ENCODE measurements around the gene MARCKSL1. TPM values are rescaled to one million over a fixed set of nuclear protein-coding genes. Genes with fewer than 3 reads are reported as not detected.
"Not testable (repeated sequence)": the region's sequence is repeated elsewhere in the genome, so short reads cannot be mapped to it uniquely, and the experiment has no call there.

The MARCKSL1 gene
- total and polyA plus RNA-seq, 4 donors = 13.0 to 29.5 (median 18.4) TPM

- Histone ChIP-seq H3K4me3 (ENCODE audit: low read depth in 1 of 3, low read length in 3 of 3) (no peak overlapping the region), H3K27me3 (ENCODE audit: control insufficient read depth in 4 of 4, insufficient read depth in 4 of 4, low read length in 3 of 4) (no peaks in the 10 kb centered on the region), H3K9me3 (ENCODE audit: control insufficient read depth in 4 of 4, low read length in 3 of 4) (no peaks in the 10 kb centered on the region), H3K4me1 (ENCODE audit: control insufficient read depth in 4 of 4, insufficient read depth in 4 of 4, low read length in 3 of 4) (peaks cover 8 to 39% (median 24%) of the 10 kb centered on the region in 4 donors), H3K36me3 (ENCODE audit: control insufficient read depth in 4 of 4, insufficient read depth in 3 of 4, low read depth in 1 of 4, low read length in 3 of 4) (no peaks in the 10 kb centered on the region), H3K9ac (ENCODE audit: low read depth in 1 of 2, low read length in 2 of 2) (no peak overlapping the region), H3K27ac (ENCODE audit: low read depth in 1 of 2, low read length in 2 of 2) (no peak overlapping the region)
- TF ChIP-seq TAF1 (conservative IDR thresholded peaks at IDR 0.05) (no peak), YY1 (IDR thresholded peaks at IDR 0.05) (no peak), MAX (IDR thresholded peaks at IDR 0.05) (no peak), FOXA1 (IDR thresholded peaks at IDR 0.05) (no peak), EGR1 (IDR thresholded peaks at IDR 0.05; ENCODE audit: low read depth in 2 of 2) (no peak), NR2F2 (IDR thresholded peaks at IDR 0.05) (no peak), ATF3 (IDR thresholded peaks at IDR 0.05) (no peak), HNF4A (conservative IDR thresholded peaks at IDR 0.05) (no peak), FOXA2 (IDR thresholded peaks at IDR 0.05) (no peak), RXRA (IDR thresholded peaks at IDR 0.05) (no peak), HNF4G (IDR thresholded peaks at IDR 0.05) (no peak), RAD21 (IDR thresholded peaks at IDR 0.05) (no peak), SP1 (IDR thresholded peaks at IDR 0.05) (no peak), ZBTB33 (IDR thresholded peaks at IDR 0.05) (no peak)
- DNase-seq (ENCODE audit: low spot score) = no peak
- 98% methylated on average over 1 of the region's 1 CpG for WGBS
Measured at GRCh38 chr1:32356478-32356877, 20.4 kb upstream of the MARCKSL1 start.

GRCh38 chr1:32355778-32356177 is 19.7 kb upstream of the MARCKSL1 start:
- not testable (repeated sequence) for DNase-seq (ENCODE audit: low spot score)
- 94% methylated on average over 6 of the region's 6 CpGs for WGBS

GRCh38 chr1:32353886-32354570 is 18.0 kb upstream of the MARCKSL1 start:
- TF ChIP-seq RXRA (IDR thresholded peaks at IDR 0.05) (peak; percentile 66 to 73), NR2F2 (IDR thresholded peaks at IDR 0.05) (peak; percentile 99), SP1 (IDR thresholded peaks at IDR 0.05) (peak; percentile 73), EGR1 (IDR thresholded peaks at IDR 0.05; ENCODE audit: low read depth in 2 of 2) (peak; percentile 6 to 22), MAX (IDR thresholded peaks at IDR 0.05) (peak; percentile 39), REST (IDR thresholded peaks at IDR 0.05) (no peak), YY1 (IDR thresholded peaks at IDR 0.05) (no peak), RAD21 (IDR thresholded peaks at IDR 0.05) (peak; percentile 19 to 46)
- no peak for DNase-seq (ENCODE audit: low spot score)
- peaks cover 7 to 41% (median 24%) of the 10 kb centered on the region in 4 donors for H3K4me1 ChIP-seq (ENCODE audit: control insufficient read depth in 4 of 4, insufficient read depth in 4 of 4, low read length in 3 of 4)
- WGBS = 68% methylated on average over 2 of the region's 2 CpGs
- H3K4me3 ChIP-seq (ENCODE audit: low read depth in 1 of 3, low read length in 3 of 3) = no peak overlapping the region
- H3K27me3 ChIP-seq (ENCODE audit: control insufficient read depth in 4 of 4, insufficient read depth in 4 of 4, low read length in 3 of 4) = no peaks in the 10 kb centered on the region
- no peaks in the 10 kb centered on the region for H3K9me3 ChIP-seq (ENCODE audit: control insufficient read depth in 4 of 4, low read length in 3 of 4)
- no peak overlapping the region for H3K9ac ChIP-seq (ENCODE audit: low read depth in 1 of 2, low read length in 2 of 2)
- no peaks in the 10 kb centered on the region for H3K36me3 ChIP-seq (ENCODE audit: control insufficient read depth in 4 of 4, insufficient read depth in 3 of 4, low read depth in 1 of 4, low read length in 3 of 4)
- peak overlapping the region; percentile 40 to 45 for H3K27ac ChIP-seq (ENCODE audit: low read depth in 1 of 2, low read length in 2 of 2)

More at GRCh38 chr1:32355778-32356177, 19.7 kb upstream of the MARCKSL1 start:
- H3K9me3 ChIP-seq (ENCODE audit: control insufficient read depth in 4 of 4, low read length in 3 of 4); H3K36me3 ChIP-seq (ENCODE audit: control insufficient read depth in 4 of 4, insufficient read depth in 3 of 4, low read depth in 1 of 4, low read length in 3 of 4); H3K9ac ChIP-seq (ENCODE audit: low read depth in 1 of 2, low read length in 2 of 2); H3K4me3 ChIP-seq (ENCODE audit: low read depth in 1 of 3, low read length in 3 of 3); H3K27me3 ChIP-seq (ENCODE audit: control insufficient read depth in 4 of 4, insufficient read depth in 4 of 4, low read length in 3 of 4); H3K27ac ChIP-seq (ENCODE audit: low read depth in 1 of 2, low read length in 2 of 2): not testable (repeated sequence)
- H3K4me1 ChIP-seq (ENCODE audit: control insufficient read depth in 4 of 4, insufficient read depth in 4 of 4, low read length in 3 of 4) = peaks cover 6 to 38% (median 24%) of the 10 kb centered on the region in 4 donors

Measured in liver (tissue), 9 donors.